ENCODE measurements around the gene CRABP2. TPM values are rescaled to one million over a fixed set of nuclear protein-coding genes. Genes with fewer than 3 reads are reported as not detected.

Gene CRABP2
- total and polyA plus RNA-seq, 2 of the 13 experiments (the other 11 are each of a cell fraction or from before 2014, with no cell fraction given) = 0.40 to 0.60 TPM

DNA sequence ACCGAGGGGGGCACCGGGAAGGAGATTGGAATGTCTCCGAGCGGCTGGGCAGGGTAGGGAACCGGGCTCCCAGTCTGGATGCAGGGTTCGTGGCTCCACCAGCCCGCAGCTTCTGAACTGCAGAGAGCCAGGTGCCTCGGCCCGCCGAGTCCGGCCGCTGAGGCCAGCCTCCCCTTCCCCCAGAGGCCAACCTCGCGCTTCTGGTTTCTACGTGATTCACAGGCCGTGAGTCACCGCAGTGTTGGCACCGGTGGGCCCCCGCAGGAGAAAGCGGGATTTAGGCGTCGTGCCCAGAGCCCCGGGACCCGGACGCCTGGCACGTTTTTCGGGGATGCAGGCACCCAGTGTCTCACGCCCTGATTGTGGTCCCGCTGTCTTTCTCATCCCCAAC is 458 bp downstream of the CRABP2 start (continued):
- TF ChIP-seq, protein P1, sequence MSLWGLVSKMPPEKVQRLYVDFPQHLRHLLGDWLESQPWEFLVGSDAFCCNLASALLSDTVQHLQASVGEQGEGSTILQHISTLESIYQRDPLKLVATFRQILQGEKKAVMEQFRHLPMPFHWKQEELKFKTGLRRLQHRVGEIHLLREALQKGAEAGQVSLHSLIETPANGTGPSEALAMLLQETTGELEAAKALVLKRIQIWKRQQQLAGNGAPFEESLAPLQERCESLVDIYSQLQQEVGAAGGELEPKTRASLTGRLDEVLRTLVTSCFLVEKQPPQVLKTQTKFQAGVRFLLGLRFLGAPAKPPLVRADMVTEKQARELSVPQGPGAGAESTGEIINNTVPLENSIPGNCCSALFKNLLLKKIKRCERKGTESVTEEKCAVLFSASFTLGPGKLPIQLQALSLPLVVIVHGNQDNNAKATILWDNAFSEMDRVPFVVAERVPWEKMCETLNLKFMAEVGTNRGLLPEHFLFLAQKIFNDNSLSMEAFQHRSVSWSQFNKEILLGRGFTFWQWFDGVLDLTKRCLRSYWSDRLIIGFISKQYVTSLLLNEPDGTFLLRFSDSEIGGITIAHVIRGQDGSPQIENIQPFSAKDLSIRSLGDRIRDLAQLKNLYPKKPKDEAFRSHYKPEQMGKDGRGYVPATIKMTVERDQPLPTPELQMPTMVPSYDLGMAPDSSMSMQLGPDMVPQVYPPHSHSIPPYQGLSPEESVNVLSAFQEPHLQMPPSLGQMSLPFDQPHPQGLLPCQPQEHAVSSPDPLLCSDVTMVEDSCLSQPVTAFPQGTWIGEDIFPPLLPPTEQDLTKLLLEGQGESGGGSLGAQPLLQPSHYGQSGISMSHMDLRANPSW (CRISPR knock-in tag; IDR thresholded peaks at IDR 0.05; ENCODE audit: borderline replicate concordance) = no peak
- TF ChIP-seq HMGXB4 (CRISPR knock-in tag; IDR thresholded peaks at IDR 0.05; ENCODE audit: borderline replicate concordance in 1 of 2, low read depth in 1 of 2) (no peak), ZNF253 (CRISPR knock-in tag; IDR thresholded peaks at IDR 0.05; ENCODE audit: borderline replicate concordance) (no peak)
- TF ChIP-seq, protein P2, sequence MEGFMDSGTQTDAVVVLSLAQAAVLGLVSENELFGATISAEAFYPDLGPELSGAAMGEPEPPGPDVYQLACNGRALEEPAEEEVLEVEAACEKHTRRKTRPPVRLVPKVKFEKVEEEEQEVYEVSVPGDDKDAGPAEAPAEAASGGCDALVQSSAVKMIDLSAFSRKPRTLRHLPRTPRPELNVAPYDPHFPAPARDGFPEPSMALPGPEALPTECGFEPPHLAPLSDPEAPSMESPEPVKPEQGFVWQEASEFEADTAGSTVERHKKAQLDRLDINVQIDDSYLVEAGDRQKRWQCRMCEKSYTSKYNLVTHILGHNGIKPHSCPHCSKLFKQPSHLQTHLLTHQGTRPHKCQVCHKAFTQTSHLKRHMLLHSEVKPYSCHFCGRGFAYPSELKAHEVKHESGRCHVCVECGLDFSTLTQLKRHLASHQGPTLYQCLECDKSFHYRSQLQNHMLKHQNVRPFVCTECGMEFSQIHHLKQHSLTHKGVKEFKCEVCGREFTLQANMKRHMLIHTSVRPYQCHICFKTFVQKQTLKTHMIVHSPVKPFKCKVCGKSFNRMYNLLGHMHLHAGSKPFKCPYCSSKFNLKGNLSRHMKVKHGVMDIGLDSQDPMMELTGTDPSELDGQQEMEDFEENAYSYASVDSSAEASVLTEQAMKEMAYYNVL (CRISPR knock-in tag; IDR thresholded peaks at IDR 0.05; ENCODE audit: borderline replicate concordance) = no peak
- TF ChIP-seq, protein P3, sequence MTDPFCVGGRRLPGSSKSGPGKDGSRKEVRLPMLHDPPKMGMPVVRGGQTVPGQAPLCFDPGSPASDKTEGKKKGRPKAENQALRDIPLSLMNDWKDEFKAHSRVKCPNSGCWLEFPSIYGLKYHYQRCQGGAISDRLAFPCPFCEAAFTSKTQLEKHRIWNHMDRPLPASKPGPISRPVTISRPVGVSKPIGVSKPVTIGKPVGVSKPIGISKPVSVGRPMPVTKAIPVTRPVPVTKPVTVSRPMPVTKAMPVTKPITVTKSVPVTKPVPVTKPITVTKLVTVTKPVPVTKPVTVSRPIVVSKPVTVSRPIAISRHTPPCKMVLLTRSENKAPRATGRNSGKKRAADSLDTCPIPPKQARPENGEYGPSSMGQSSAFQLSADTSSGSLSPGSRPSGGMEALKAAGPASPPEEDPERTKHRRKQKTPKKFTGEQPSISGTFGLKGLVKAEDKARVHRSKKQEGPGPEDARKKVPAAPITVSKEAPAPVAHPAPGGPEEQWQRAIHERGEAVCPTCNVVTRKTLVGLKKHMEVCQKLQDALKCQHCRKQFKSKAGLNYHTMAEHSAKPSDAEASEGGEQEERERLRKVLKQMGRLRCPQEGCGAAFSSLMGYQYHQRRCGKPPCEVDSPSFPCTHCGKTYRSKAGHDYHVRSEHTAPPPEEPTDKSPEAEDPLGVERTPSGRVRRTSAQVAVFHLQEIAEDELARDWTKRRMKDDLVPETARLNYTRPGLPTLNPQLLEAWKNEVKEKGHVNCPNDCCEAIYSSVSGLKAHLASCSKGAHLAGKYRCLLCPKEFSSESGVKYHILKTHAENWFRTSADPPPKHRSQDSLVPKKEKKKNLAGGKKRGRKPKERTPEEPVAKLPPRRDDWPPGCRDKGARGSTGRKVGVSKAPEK (CRISPR knock-in tag; IDR thresholded peaks at IDR 0.05; ENCODE audit: borderline replicate concordance) = no peak
- TF ChIP-seq, protein P4, sequence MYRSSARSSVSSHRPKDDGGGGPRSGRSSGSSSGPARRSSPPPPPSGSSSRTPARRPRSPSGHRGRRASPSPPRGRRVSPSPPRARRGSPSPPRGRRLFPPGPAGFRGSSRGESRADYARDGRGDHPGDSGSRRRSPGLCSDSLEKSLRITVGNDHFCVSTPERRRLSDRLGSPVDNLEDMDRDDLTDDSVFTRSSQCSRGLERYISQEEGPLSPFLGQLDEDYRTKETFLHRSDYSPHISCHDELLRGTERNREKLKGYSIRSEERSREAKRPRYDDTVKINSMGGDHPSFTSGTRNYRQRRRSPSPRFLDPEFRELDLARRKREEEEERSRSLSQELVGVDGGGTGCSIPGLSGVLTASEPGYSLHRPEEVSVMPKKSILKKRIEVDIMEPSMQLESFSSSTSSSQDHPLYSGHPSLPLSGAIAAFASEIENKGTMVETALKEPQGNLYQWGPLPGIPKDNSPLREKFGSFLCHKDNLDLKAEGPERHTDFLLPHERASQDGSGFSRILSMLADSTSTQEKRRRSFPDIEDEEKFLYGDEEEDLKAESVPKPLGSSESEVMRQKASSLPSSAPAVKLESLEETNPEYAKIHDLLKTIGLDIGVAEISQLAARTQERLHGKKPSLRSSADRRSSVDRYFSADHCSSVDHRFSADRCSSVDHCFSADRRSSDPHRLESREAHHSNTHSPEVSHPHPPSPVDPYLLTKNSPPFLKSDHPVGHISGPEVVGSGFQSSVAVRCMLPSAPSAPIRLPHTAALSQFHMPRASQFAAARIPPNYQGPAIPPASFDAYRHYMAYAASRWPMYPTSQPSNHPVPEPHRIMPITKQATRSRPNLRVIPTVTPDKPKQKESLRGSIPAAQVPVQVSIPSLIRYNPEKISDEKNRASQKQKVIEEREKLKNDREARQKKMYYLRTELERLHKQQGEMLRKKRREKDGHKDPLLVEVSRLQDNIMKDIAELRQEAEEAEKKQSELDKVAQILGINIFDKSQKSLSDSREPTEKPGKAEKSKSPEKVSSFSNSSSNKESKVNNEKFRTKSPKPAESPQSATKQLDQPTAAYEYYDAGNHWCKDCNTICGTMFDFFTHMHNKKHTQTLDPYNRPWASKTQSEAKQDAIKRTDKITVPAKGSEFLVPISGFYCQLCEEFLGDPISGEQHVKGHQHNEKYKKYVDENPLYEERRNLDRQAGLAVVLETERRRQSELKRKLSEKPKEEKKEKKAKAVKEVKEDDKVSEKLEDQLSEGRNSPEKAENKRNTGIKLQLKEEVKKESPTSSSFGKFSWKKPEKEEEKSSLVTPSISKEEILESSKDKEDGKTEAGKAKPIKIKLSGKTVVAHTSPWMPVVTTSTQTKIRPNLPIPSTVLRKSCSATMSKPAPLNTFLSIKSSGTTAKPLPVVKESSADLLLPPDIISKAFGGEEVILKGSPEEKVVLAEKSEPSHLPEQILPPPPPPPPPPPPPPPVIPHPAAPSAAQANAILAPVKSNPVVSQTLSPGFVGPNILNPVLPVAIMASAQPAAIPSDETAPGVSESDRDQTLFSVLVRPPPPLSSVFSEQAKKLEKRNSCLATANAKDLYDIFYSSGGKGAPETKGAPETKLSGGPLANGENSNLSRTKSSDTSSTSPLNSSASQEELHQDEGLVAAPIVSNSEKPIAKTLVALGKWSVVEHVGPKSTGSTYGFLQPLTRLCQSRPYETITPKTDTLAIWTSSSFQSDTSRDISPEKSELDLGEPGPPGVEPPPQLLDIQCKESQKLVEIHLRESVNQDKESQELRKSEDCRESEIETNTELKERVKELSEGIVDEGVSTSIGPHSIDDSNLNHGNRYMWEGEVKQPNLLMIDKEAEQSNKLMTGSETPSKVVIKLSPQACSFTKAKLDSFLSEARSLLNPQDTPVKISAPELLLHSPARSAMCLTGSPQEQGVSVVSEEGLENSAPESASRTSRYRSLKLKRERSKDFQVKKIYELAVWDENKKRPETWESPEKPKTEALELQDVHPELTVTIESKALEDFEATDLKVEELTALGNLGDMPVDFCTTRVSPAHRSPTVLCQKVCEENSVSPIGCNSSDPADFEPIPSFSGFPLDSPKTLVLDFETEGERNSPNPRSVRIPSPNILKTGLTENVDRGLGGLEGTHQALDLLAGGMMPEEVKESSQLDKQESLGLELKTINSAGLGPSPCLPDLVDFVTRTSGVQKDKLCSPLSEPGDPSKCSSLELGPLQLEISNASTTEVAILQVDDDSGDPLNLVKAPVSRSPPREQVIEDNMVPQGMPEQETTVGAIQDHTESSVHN (CRISPR knock-in tag; IDR thresholded peaks at IDR 0.05) = no peak
